Measurements from ENCODE around the gene LHPP. TPM values are rescaled to one million over a fixed set of nuclear protein-coding genes. Genes with fewer than 3 reads are reported as not detected.

Gene LHPP
- total RNA-seq, 1 experiment from 2014 or later: 3.7 TPM

GRCh38 chr10:124573726-124574455 lies 112.3 kb downstream of the LHPP start:
- ChIA-PET POLR2A (no interaction called here), CTCF (no interaction called here)
- DNase-seq (ENCODE audit: unreplicated experiment): no peak
- Mint-ChIP-seq H3K36me3 (ENCODE audit: insufficient read depth, unreplicated experiment) (no peaks in the 10 kb centered on the region), H3K9me3 (ENCODE audit: unreplicated experiment) (no peaks in the 10 kb centered on the region), H3K27ac (ENCODE audit: low read depth, unreplicated experiment) (no peak overlapping the region), H3K4me1 (ENCODE audit: insufficient read depth, unreplicated experiment) (no peaks in the 10 kb centered on the region), H3K27me3 (ENCODE audit: insufficient read depth, unreplicated experiment) (peaks cover 19% of the 10 kb centered on the region), H3K4me3 (ENCODE audit: unreplicated experiment) (no peak overlapping the region)
- TF ChIP-seq CTCF (IDR thresholded peaks at IDR 0.05; ENCODE audit: unreplicated experiment): no peak
- intact Hi-C loops (cut with micrococcal nuclease): no loop called here
- no TSS peak for BruUV-seq (replicated peaks)

- peaks cover 19% of the 10 kb centered on the region for H3K27me3 Mint-ChIP-seq (ENCODE audit: insufficient read depth, unreplicated experiment)
- no peak overlapping the region for H3K27ac Mint-ChIP-seq (ENCODE audit: low read depth, unreplicated experiment)
- no peak for DNase-seq (ENCODE audit: unreplicated experiment)
- POLR2A ChIA-PET: no interaction called here
- intact Hi-C loops (cut with micrococcal nuclease): no loop called here
- no peaks in the 10 kb centered on the region for H3K4me1 Mint-ChIP-seq (ENCODE audit: insufficient read depth, unreplicated experiment)
- H3K4me3 Mint-ChIP-seq (ENCODE audit: unreplicated experiment): no peak overlapping the region
- no peaks in the 10 kb centered on the region for H3K9me3 Mint-ChIP-seq (ENCODE audit: unreplicated experiment)
- BruUV-seq (replicated peaks): no TSS peak
- no peak for TF ChIP-seq CTCF (IDR thresholded peaks at IDR 0.05; ENCODE audit: unreplicated experiment)
- H3K36me3 Mint-ChIP-seq (ENCODE audit: insufficient read depth, unreplicated experiment): no peaks in the 10 kb centered on the region
- CTCF ChIA-PET: interaction anchor here (1.3 kb wide), 1 partner anchor 35 kb away, joined by 3 read pairs; no protein-coding TSS in a partner anchor
Measured at GRCh38 chr10:124574456-124575070, 112.9 kb downstream of the LHPP start.

- Mint-ChIP-seq H3K9me3 (ENCODE audit: unreplicated experiment) (no peaks in the 10 kb centered on the region), H3K27ac (ENCODE audit: low read depth, unreplicated experiment) (no peak overlapping the region), H3K27me3 (ENCODE audit: insufficient read depth, unreplicated experiment) (peaks cover 19% of the 10 kb centered on the region), H3K4me3 (ENCODE audit: unreplicated experiment) (no peak overlapping the region), H3K4me1 (ENCODE audit: insufficient read depth, unreplicated experiment) (no peaks in the 10 kb centered on the region), H3K36me3 (ENCODE audit: insufficient read depth, unreplicated experiment) (no peaks in the 10 kb centered on the region)
- CTCF ChIA-PET: interaction anchor here (0.6 to 1.3 kb wide), 2 partner anchors 36 to 76 kb away, joined by 3 read pairs; no protein-coding TSS in a partner anchor
- no peak for TF ChIP-seq CTCF (IDR thresholded peaks at IDR 0.05; ENCODE audit: unreplicated experiment)
- no TSS peak for BruUV-seq (replicated peaks)
- POLR2A ChIA-PET: no interaction called here
- no peak for DNase-seq (ENCODE audit: unreplicated experiment)
- intact Hi-C loops (cut with micrococcal nuclease): no loop called here
Measured at GRCh38 chr10:124575107-124576035, 113.7 kb downstream of the LHPP start.
